GM06990 (cell line): ENCODE data around the gene FTO.

Source experiments
- DNase-seq: peaks from one replicate; pipeline ENCODE4 v3.0.0-alpha.2; 2011; ENCODE audit not compliant: insufficient read length; ENCODE audit errors: extremely low read depth
- H3K27me3 ChIP-seq: replicated peaks from 2 replicates; pipeline ENCODE4 v1.6.0; 2011; ENCODE audit warnings: low read length; ENCODE audit not compliant: control insufficient read depth, insufficient read depth
- H3K36me3 ChIP-seq: 2 replicates; pipeline ENCODE4 v1.5.1; 2011; ENCODE audit warnings: low read length; ENCODE audit not compliant: control insufficient read depth, insufficient read depth
- H3K4me3 ChIP-seq: replicated peaks from 2 replicates; pipeline ENCODE4 v1.5.1; 2011; ENCODE audit warnings: low read depth, mild to moderate bottlenecking, control low read depth, low read length
- CTCF ChIP-seq: IDR thresholded peaks from 2 replicates; pipeline ENCODE4 v1.5.1; 2011; ENCODE audit warnings: low read length, control low read depth, mild to moderate bottlenecking, inconsistent platforms; ENCODE audit not compliant: insufficient read depth, poor library complexity, severe bottlenecking

The FTO gene

GRCh38 chr16:53768593-53768992, 64.6 kb downstream of the FTO start:
- H3K4me3 ChIP-seq = no peak overlapping the region
- DNase-seq = no peak
- no peak for TF ChIP-seq CTCF
- no peaks in the 10 kb centered on the region for H3K27me3 ChIP-seq
- no peaks in the 10 kb centered on the region for H3K36me3 ChIP-seq

DNA sequence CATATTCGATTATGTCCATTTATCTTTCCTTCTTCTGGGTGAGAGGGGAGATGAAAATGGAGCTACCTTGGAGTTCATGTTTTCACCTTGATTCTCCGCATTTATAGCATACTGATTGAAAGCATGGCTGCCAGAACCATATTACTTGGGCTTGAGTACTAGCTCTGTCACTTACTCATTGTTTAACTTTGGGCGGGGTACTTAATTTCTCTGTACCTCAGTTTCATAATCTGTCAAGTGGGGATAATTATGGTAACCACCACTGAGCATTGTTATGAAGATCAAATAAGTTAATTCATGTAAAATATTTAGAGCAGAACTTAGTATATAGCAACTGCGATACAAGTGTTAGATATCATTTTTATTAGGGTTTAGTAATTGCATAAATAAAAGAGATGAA, 65.2 kb downstream of the FTO start:
- no peak for TF ChIP-seq CTCF
- Histone ChIP-seq H3K27me3 (no peaks in the 10 kb centered on the region), H3K4me3 (no peak overlapping the region), H3K36me3 (no peaks in the 10 kb centered on the region)
- no peak for DNase-seq

GRCh38 chr16:53769787-53770186, 65.8 kb downstream of the FTO start:
- Histone ChIP-seq H3K4me3 (no peak overlapping the region), H3K27me3 (no peaks in the 10 kb centered on the region), H3K36me3 (no peaks in the 10 kb centered on the region)
- TF ChIP-seq CTCF = no peak
- no peak for DNase-seq

GRCh38 chr16:53770641-53771040, 66.7 kb downstream of the FTO start:
- H3K27me3 ChIP-seq = no peaks in the 10 kb centered on the region

GRCh38 chr16:53771655-53772497, 67.9 kb downstream of the FTO start:
- Histone ChIP-seq H3K36me3 (no peaks in the 10 kb centered on the region), H3K27me3 (no peaks in the 10 kb centered on the region), H3K4me3 (no peak overlapping the region)
- no peak for DNase-seq
- no peak for TF ChIP-seq CTCF

More at GRCh38 chr16:53770641-53771040, 66.7 kb downstream of the FTO start:
- DNase-seq = no peak
- TF ChIP-seq CTCF = no peak
- no peaks in the 10 kb centered on the region for H3K36me3 ChIP-seq
- no peak overlapping the region for H3K4me3 ChIP-seq
